Neutrophil (primary cell): ENCODE results near the gene SPATA17.

Experiments
- H3K27ac ChIP-seq: fragments of 200-600 bp; sonication (generic); 2 replicates; pipeline ENCODE4 v1.5.1; 2016; ENCODE audit warnings: mild to moderate bottlenecking, moderate library complexity
- H3K27me3 ChIP-seq: fragments of 200-600 bp; sonication (generic); 2 replicates; pipeline ENCODE4 v1.6.0; 2016; ENCODE audit warnings: mild to moderate bottlenecking
- H3K36me3 ChIP-seq: fragments of 200-600 bp; sonication (generic); 2 replicates; pipeline ENCODE4 v1.5.1; 2017
- H3K4me1 ChIP-seq, 2 experiments: fragments of 200-600 bp in 1 of 2; sonication (generic) in 1 of 2; 1 replicate in 1 of 2; 2 replicates in 1 of 2; pipeline versions ENCODE4 v1.5.1 to v1.6.1; 2013 to 2016; ENCODE audit warnings: low read depth in 1 of 2, low read length in 1 of 2, mild to moderate bottlenecking in 1 of 2, moderate library complexity in 1 of 2; ENCODE audit not compliant: control insufficient read depth in 1 of 2, insufficient read depth in 1 of 2
- H3K4me3 ChIP-seq, 2 experiments: fragments of 200-600 bp in 1 of 2; sonication (generic) in 1 of 2; 1 replicate in 1 of 2; 2 replicates in 1 of 2; pipeline ENCODE4 v1.5.1; 2013 to 2016; ENCODE audit warnings: low read depth in 1 of 2, low read length in 1 of 2, mild to moderate bottlenecking in 1 of 2, moderate library complexity in 1 of 2
- H3K9me3 ChIP-seq: fragments of 200-600 bp; sonication (generic); 2 replicates; pipeline ENCODE4 v1.5.1; 2016
- TF ChIP-seq, protein P1 (sequence below): fragments of 200-600 bp; sonication (generic); IDR thresholded peaks from 2 replicates; pipeline ENCODE4 v1.5.1; 2016; ENCODE audit warnings: antibody characterized with exemption

SPATA17 gene

GRCh38 chr1:217875229-217875628 lies 244.1 kb downstream of the SPATA17 start:
- Histone ChIP-seq H3K36me3 (no peaks in the 10 kb centered on the region), H3K27me3 (no peaks in the 10 kb centered on the region), H3K4me1 (no peaks in the 10 kb centered on the region), H3K4me3 (no peak overlapping the region), H3K9me3 (no peaks in the 10 kb centered on the region), H3K27ac (no peak overlapping the region)
- TF ChIP-seq, protein P1, sequence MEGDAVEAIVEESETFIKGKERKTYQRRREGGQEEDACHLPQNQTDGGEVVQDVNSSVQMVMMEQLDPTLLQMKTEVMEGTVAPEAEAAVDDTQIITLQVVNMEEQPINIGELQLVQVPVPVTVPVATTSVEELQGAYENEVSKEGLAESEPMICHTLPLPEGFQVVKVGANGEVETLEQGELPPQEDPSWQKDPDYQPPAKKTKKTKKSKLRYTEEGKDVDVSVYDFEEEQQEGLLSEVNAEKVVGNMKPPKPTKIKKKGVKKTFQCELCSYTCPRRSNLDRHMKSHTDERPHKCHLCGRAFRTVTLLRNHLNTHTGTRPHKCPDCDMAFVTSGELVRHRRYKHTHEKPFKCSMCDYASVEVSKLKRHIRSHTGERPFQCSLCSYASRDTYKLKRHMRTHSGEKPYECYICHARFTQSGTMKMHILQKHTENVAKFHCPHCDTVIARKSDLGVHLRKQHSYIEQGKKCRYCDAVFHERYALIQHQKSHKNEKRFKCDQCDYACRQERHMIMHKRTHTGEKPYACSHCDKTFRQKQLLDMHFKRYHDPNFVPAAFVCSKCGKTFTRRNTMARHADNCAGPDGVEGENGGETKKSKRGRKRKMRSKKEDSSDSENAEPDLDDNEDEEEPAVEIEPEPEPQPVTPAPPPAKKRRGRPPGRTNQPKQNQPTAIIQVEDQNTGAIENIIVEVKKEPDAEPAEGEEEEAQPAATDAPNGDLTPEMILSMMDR = no peak

- Histone ChIP-seq H3K36me3 (no peaks in the 10 kb centered on the region), H3K4me3 (no peak overlapping the region), H3K27me3 (no peaks in the 10 kb centered on the region), H3K27ac (no peak overlapping the region), H3K9me3 (no peaks in the 10 kb centered on the region), H3K4me1 (no peaks in the 10 kb centered on the region)
- TF ChIP-seq, protein P1 = no peak
Observed at GRCh38 chr1:217876401-217876800, 245.3 kb downstream of the SPATA17 start.

DNA sequence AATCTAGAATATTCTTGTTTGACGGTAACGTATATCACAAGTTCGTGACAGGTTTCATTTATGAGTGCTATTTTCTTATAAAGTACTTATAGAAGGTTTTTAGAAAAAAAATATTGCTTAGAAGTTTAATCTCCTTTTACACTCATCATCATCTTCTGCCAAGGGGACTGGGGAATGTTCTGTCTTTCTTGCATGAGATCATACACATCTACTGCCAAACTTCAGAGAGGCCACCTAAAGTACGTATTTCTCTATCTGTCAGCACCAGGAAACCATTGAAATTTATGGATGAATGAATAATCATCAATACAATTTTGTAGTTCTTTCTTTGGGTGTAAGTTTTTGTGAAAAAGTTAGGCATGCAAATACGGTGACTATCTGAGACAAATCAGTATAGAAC lies 245.8 kb downstream of the SPATA17 start:
- no peak overlapping the region for H3K27ac ChIP-seq
- TF ChIP-seq, protein P1 = no peak
- H3K4me1 ChIP-seq = no peaks in the 10 kb centered on the region

GRCh38 chr1:217881131-217881543 lies 250.0 kb downstream of the SPATA17 start:
- H3K27me3 ChIP-seq = no peaks in the 10 kb centered on the region
- H3K36me3 ChIP-seq = no peaks in the 10 kb centered on the region
- no peaks in the 10 kb centered on the region for H3K9me3 ChIP-seq
- no peak overlapping the region for H3K27ac ChIP-seq
- TF ChIP-seq, protein P1 = no peak
- no peak overlapping the region for H3K4me3 ChIP-seq
- no peaks in the 10 kb centered on the region for H3K4me1 ChIP-seq

More for the DNA sequence above, 245.8 kb downstream of the SPATA17 start:
- Histone ChIP-seq H3K27me3 (no peaks in the 10 kb centered on the region), H3K4me3 (no peak overlapping the region), H3K9me3 (no peaks in the 10 kb centered on the region), H3K36me3 (no peaks in the 10 kb centered on the region)

DNA sequence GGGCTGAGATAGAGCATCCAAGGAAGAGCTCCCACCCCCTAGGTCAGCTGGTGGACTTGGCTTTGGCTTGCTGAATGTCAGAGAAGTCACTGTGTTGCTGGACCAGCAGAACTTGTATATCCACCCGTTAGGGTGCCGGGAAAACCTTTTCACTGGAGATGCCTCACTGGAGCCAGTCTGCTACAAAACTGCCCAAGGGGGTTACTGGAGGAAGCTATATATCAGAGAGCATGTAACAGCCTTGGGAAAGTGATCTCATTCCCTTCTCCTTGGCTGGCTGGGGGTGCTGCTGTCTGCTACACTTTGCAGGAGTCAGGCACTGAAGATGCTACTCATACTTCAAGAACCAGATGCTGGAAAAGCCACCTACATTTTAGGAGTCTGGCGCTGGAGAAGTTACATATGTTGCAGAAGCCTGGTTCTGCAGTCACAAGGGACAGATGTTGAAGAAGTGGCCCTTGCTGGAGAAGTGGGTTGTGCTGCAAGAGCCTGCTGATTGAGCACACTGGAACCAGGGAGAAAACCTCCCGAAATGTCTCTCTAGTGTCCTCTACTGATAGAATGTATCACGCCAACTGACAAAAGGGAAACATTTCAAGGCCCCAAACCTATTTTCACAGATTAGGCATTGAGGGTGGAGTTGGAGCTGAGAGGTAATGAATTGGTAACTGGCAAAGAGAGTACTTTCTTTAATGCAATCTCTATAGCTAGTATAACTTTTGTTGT lies 250.6 kb downstream of the SPATA17 start:
- Histone ChIP-seq H3K27ac (no peak overlapping the region), H3K4me3 (no peak overlapping the region), H3K36me3 (no peaks in the 10 kb centered on the region), H3K9me3 (no peaks in the 10 kb centered on the region), H3K27me3 (no peaks in the 10 kb centered on the region), H3K4me1 (no peaks in the 10 kb centered on the region)
- TF ChIP-seq, protein P1 = no peak
